GM21619 (cell line): ENCODE data around the gene APBA2.
"Not testable (repeated sequence)": the region's sequence is repeated elsewhere in the genome, so short reads cannot be mapped to it uniquely, and the experiment has no call there.

Experiments used
- ATAC-seq: cut with Tn5 transposase; IDR thresholded peaks from one replicate; pipeline ENCODE4 v1.9.1; 2021; ENCODE audit not compliant: unreplicated experiment

Gene APBA2

DNA sequence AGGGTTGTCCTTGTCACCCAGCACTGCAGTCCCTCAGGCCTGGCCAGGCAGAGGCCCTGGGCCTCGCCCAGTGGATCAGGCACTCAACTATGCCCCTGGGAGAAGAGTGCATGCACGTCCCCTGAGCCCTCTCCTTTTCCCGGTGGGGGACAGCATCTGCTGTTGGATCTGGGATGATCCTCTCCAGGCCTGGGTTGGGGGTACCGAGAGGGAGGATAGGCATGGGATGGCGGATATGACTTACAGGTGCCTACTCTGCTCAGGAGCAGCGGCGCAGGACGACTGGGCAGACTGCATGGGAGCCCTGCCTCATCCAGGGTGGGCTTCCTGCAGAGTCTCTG, 9.0 kb upstream of the APBA2 start:
- no peak for ATAC-seq

DNA sequence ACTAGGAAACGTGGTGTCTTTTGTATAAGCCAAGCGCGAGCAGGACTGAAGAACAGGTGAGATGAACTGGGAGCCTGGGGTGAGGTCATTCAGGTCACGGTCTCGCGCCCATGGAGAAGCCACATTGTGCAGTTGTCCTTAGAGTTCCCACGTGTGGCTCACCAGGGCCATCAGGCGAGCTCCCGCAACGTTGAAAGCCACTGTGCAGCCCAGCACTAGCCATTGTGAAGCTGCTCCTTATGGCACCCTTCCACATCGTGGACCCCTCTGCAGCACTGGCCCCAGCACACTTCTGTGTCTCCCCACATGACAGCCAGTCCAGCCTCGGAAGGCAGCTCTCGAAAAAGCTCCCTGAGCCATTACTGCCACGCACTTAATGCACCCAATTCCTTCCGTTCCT, 7.6 kb upstream of the APBA2 start:
- no peak for ATAC-seq

DNA sequence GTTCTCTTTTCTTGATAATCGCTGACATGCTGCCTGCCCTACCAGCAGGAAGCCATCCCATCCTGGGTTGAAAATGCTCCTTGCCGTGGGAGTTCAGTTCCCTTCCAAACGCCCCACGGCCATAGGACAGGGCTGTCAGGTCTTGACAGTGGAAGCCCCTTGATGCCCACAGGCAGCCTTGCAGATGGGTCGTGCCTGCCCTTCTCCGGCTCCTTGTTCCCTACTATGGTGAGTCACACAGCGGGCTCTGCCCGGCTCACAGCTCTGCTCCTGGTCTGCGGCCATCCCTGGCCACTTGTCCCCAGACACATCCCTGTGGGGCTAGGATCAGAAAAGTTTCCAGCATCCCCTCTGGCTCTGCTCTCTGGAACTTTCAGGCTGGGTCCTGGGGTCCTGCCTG, 6.2 kb upstream of the APBA2 start:
- no peak for ATAC-seq

DNA sequence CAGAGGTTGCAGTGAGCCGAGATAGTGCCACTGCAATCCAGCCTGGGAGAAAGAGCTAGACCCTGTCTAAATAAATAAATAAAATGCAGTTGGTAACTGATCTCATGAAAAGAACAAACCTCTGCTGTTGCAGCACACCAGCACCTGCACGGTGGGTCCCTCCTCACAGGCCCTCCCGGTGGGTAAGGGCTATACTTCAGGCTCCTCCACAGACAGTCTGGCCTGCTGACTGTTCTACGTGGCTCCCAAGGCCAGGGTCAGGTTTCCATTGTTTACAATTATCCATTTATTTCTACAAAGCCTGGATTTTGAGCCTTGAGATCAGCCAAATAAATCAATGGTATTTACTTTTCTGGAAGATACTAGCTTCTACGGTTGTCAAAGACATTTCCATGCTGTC, 5.1 kb upstream of the APBA2 start:
- ATAC-seq: no peak

DNA sequence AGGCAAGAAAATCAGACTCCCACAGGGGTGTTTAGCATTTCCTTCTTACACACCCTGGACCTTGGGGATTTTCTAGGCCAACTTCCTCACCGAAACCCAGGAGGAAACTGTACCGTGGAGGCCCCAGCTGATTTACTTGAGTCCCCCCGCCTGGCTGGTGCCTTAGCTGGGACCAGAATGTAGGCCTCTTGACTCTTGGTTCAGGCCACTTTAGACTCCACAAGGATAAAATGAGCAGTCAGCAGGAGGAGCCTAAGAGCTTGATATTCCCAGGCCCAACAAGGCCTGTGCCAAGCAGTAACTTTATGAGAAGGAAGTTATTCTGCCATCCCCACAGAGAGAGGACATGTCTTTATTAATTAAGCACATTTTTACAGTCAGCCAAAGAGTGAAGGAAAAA, 4.6 kb upstream of the APBA2 start:
- ATAC-seq: no peak

DNA sequence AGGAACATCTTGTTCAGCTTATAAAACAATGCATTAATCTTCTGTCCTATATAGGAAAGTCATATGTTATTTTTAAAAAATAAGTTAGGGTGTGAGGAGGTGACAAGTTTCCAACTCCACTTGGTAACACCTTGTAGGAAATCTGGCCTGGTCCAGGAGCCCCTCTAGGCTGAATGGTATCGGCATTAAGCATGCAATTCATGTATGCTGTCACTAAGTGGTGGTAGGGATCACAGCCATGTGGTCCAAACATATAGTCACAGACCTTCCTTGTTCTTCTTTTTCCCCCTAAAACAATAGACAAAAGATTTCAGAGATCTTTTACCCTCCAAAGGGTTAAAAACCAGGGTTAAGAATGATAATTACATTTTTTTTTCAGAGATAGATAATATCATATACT, 4.2 kb upstream of the APBA2 start:
- ATAC-seq: no peak

DNA sequence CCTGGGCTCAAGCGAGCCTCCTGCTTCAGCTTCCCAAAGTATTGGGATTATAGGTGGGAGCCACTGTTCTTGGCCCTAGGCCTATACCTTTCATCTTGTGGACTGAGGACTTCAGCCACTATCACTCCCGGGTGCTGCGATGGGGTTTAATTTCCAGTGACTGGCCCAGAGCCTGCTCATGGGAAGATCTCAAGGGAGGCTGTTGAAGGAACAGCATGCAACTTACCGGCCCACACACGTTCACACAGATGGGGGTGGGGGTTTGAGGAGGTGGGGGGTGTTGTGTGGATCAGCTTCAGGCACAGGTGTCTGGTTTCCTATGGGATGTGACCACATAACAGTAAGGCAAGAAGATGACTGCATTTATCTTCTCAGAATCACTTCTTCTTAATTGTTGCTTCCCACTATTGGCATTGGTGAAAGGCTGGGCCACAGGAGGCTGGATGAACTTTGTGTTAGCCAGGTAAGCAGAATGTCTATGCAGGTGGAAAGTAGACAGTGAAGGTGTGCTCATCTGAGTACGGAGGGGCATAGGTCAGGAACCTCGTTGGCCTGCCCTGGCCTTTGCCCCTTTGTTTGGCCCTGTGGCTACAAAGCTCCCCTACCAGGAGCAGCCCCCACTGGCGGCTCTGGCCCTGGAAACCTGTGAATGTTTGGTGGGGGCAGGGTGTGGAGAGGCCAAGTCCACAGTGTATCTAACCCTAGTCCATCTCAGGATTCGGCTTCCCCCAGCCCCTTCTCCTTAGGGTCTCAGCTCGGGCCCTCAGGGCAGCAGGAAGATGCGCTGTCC, 1.4 kb upstream of the APBA2 start:
- ATAC-seq: no peak

DNA sequence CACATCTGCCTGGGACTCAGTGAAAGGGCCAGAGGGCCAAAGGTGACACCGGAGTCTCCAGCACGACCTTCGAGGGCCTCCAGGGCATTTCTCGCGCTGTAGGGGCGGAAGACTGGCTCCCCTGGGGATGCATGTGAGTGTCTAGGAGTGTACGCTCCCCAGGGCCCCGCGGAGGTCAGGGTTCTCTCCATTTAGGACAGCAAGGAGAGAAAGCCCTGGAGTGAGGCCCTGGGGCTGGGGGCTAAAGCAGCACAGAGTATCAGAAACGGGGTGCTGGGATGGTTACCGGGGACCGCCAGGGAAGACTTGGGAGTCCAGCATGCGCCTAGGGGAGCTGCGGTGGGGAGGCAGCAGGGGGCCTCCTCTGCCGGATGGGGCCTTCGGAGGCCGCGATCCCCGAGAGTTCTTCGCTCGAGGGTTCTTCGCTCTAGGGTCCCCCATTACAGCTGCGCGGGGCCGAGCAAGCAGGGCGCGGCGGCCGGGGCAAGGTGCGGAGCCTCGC, 595 bp upstream of the APBA2 start:
- no peak for ATAC-seq

DNA sequence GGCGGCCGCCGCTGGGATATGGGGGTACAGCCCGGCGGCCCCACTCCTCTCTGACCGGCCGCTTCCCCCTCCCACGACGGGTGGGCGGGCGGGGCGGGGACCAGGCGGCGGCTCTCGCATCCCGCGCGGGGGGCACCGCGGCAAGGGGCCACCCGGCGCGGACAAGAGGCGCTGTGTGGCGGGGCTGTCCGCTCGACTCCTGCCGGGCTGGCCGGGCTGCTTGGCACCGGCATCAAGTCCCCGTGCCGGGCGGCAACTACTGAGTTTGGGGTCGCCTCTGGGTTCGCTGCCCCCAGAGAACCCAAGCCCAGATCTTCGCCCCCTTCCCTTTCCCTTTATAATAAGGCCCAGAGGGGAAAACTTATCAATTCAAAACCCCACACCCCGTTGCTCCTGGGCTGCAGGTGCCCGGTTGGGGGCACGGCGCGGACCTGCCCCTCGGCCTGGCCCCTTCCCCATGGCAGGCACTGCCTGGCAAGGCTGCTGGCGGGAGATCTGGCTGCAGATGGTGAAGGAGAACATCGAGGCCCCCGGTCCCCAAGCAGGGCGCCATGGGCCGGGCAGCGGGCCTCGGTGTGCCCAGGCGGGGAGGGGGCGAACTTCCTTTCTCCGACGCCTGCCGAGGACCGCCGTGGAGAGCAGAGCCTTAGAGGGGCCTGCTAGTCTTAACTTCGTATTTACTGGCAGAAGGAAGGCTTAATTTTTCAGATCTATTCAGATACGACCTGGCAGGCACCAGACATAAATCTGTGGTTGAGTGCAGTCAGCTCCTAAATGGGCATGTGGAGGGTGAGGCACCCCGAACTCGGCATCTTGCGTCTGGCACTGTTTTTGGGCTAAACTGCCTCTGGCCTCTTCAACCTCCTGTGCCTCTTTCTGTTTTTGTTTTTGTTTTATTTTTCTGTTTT, 911 bp downstream of the APBA2 start:
- ATAC-seq: no peak

DNA sequence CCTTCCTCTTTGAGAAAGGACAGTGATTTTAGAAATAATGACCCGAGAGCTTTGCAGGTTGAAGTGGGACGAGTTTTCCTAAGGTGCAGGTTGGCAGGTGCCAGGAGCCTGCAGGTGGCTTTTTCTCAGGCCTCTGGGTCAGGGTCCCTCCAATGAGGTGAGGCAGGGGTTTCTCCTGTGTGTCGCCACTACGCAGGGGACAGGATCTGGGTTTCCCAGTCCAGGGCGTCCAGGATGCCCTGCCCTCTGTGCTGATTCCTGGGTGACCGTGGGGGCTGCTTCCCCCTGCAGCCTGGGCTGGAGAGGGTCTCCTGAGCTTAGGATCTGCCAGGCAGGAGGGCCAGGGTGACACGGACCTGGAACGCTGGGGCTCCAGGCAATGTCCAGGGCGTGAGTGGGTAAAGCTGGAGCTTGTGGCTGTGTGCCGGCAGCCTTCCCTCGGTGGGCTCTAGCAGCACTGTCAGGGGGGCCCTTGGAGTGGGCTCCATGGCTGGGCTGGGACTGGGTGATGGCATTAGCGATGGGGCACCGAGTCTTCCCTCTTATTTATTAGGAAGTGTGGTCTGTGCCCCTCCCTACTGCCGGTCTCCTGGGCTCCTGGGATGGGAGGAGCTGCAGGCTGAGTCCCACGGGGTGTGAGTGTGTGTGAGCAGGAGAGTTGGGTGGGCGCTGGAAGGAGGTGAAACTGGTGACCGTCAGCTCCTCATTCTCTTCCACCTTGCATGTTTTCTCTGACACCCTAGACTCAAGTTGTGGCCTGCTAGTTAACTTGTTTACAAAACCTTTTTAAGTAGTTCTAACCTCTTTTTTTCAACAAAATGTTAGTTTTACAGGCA, 1.8 kb downstream of the APBA2 start:
- no peak for ATAC-seq

DNA sequence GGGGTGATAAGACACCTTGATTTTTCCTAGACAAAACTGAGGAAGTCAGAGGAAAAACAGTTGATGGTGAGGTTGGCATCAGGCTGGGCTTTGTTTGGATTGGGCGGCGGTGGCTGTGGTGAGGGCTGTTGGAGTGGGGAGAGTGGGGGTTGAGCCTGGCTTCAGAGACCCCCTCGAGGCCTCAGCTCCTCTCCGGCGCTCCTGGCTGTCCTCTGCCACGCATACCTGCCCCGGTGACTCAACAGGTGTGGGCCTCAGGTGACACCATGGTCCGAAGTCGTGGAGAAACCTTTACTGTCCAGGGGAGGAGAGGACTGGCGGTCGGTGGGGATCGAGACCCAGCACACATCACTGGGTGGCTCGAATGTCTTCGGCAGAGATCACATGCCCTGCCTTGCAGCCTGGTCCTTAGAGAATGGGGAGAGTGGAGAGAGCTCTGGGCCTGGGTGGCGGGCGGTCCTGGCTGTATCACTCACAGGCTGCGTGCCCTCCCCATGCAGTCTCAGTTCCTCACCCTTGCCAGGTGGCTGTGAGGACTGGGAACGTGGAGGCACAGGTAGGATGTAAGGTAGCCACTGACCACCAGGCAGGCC, 2.6 kb downstream of the APBA2 start:
- no peak for ATAC-seq

DNA sequence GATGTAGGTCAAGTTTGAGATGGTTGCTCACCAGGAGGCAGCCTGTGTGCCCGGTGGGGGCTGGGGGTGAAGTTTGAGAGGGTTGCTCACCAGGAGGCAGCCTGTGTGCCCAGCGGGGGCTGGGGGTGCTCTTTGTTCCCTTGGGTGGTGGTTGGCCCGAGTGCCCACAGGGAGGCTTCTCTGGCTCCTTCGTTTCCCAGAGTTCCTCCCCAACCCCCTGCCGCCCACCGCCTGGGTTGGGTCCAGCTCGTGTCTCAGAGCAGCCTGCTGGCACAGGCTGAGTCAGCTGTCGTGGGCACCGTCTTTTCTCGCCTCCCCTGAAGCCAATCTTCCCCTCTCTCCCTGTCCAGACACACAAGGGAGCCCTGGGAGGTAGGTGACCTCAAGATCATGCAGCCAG, 3.1 kb downstream of the APBA2 start:
- ATAC-seq: no peak

DNA sequence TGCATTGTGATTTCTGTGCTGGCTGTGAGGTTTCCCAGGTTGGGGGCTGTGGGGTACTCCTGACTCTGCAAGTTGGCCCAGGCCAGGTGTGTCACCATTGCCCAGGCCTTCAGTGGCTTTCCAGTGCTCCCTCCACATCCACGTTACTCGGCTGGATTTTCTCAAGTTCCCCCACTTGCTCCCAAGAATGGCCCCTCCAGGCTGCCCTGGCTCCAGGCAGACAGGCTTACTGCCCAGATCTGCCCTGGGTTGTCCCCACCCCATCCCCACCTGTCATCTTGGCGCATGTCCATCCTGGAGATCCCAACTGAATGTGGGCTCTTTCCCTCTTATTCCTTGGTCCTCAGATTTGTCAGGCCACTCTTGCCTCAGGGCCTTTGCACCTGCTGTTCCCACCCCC, 3.6 kb downstream of the APBA2 start:
- ATAC-seq: no peak

DNA sequence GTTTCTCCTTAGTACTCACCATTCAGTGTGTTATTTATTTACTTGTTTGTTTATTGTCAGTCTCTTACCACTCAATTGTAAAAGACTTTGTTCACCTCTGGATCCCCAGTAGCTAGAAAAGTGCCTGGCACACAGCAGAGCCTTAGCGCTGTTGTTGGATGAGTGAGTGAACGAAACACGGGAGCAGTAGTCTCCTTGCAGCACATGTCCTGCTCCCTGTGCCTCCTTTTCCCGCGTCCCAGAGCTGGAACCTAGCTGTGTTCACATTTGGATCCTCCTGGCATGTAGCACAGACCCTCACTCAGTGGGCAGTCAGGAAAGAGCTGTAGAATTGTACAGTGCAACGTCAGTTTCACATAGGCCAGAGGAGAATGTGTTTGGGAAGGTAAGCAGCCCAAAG, 4.1 kb downstream of the APBA2 start:
- ATAC-seq: not testable (repeated sequence)

DNA sequence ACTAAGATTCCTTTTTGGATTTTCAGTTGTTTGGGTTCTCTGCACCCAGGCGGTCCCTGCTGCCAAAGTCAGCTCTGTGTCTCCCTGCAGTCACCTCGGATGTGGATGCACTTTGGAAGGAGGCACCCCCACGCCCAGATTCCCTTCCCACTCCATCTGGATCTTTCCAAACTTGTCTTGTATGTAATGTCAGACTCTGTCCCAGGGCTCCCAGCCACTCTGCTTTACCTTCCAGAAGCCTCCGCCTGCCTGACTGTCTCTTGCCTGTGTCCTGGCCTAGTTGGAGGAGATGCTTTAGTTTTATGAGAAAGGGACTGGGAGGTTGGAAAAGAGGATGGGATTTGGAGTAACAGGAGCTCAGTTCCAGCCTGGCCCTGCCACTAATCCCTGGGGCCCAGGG, 4.5 kb downstream of the APBA2 start:
- not testable (repeated sequence) for ATAC-seq

DNA sequence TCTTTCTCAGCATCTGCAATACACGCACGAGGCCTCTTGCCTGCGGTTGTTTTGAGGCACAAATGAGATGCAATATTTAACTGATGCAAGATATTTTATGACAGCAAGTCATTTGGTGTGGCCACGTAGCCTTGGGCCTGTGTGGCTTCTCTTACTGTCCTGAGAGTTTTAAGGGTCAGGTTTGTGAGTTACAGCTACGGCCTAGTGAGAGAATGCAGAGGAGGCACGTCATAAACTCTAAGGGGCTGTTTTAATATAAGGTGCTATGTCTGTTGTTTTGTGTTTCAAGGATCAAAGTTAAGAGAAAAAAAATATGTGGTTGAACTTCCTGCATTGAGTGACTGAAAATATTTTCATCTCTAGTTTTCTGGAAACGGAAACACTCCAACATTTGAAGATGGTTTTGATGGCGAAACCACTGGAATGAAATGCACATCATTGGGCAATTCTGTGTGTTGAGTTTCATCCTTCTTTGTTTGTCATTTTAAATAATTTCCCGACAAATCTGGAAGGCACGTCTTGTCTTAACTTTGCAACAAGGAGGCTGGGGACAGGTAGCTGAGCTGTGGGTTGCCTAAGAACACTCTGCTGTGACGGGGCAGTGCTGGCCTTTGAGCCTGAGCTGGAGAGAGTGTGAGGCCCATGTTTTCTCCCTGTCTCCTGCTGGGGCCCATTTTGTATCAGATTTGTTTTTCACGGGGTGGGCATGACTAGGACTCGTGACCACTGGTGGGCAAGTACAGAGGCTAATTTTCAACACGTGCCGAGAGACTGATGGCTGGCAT, 5.1 kb downstream of the APBA2 start:
- no peak for ATAC-seq

DNA sequence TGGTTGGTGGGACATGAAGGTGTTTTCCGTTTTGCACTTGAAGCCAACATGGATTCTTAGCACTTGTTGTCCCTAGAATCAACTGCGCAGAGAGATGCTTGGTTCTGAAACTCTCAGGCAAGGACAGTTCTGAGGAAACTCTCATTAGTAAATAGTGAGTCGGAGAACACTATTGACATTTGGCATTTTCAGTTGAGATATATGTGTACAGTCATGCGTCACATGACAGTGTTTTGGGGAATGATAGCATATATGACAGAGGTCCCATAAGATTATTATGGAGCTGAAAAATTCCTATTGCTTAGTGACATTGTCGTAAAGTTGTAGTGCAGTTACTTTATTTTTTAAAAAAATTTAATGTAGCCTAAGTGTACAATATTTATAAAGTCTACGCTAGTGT, 5.8 kb downstream of the APBA2 start:
- no peak for ATAC-seq

DNA sequence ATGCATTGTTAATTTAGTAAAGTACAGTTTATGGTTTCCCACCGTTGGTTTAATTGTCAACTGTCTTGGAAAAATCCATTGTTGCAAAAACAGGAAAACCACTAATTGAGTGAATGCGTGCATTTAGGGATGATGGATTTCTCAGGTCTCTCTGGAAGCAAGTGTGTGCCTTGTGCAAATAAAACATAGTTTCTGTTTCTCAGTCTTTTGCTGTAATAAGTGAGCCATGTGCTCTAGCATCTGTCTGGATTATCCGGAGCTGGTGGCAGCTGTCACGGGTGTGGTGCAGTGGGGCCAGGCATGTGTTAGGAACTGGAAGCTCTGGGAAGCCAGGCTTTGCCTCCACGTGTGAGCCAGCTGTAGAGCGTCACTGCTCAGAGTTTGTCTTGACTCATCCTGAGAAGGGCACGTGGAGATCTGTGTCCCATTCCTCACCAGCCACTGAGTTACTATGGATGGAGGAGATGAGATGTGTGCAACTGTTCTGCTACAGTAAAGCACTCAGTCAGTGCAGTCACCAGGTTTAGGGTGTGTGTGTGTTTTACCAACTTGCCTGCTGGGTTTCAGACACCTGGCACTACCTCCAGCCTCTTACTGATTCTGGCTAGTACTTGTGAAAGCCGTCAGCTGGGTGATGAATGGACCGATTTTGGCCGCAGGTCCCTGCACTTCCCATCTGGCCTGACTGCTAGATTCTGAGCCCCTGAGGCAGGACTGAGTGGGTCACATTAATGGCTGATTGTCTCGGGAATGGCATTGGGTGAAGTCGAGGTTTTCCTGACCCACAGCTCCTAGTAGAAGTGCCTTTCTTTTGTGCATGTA, 7.2 kb downstream of the APBA2 start:
- no peak for ATAC-seq

DNA sequence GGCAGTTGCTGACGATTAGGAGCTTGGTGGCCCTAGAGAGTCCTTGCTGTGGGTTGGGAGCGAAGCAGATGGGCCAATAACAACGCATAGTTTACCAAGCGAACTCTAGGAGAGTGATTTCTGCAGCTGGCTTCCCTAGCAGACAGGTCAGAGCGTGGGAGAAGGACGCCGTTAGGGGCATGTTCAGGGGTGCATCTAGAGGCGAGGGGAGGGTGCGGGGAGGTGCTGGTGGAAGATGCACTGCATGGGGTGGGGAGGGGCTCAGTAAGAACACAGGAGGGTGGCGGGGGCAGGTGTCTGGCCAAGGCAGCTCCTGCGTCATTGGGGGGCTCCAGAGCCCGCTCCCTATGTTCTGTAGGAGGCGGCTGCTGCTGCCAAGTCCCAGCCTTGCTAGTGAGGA, 8.9 kb downstream of the APBA2 start:
- no peak for ATAC-seq
